A673 (cell line): ENCODE measurements around the gene RAB44. TPM values are rescaled to one million over a fixed set of nuclear protein-coding genes. Genes with fewer than 3 reads are reported as not detected.
"Not testable (repeated sequence)": the region's sequence is repeated elsewhere in the genome, so short reads cannot be mapped to it uniquely, and the experiment has no call there.

Experiments used
- BruUV-seq: library from RNA; stranded (reverse); fragments of 400-500 nt; replicated peaks from 2 replicates; lab custom pipeline; 2021; lab: Mats Ljungman, UMichigan
- CTCF ChIA-PET: fragments of 300-600 bp; sonication (Branson Sonifier 250); formaldehyde crosslinking; loops from one replicate; lab custom pipeline; 2022; ENCODE audit warnings: antibody characterized with exemption; lab: Charles Lee
- POLR2A ChIA-PET: fragments of 300-600 bp; sonication (Branson Sonifier 250); formaldehyde crosslinking; loops from one replicate; lab custom pipeline; 2022; ENCODE audit warnings: antibody characterized with exemption; ENCODE audit not compliant: low non-redundant PET; lab: Charles Lee
- DNase-seq: peaks from one replicate; pipeline ENCODE4 v3.0.0-alpha.2; 2015; ENCODE audit warnings: low spot score
- H3K27ac ChIP-seq: fragments of 200-600 bp; sonication (generic); 2 replicates; pipeline ENCODE4 v1.5.1; 2016; ENCODE audit warnings: mixed run types, low read depth, mild to moderate bottlenecking, mixed read lengths, antibody characterized with exemption, low read length; ENCODE audit not compliant: poor library complexity, severe bottlenecking
- H3K27me3 ChIP-seq: fragments of 200-600 bp; sonication (generic); replicated peaks from 2 replicates; pipeline ENCODE4 v1.6.1; 2017; ENCODE audit warnings: mixed run types, low read depth, mild to moderate bottlenecking, mixed read lengths, antibody characterized with exemption, low read length; ENCODE audit not compliant: insufficient read depth, poor library complexity
- H3K36me3 ChIP-seq: fragments of 200-600 bp; sonication (generic); 2 replicates; pipeline ENCODE4 v1.6.1; 2016; ENCODE audit warnings: mixed run types, mild to moderate bottlenecking, mixed read lengths, antibody characterized with exemption, low read length; ENCODE audit not compliant: insufficient read depth, poor library complexity, severe bottlenecking
- H3K4me1 ChIP-seq: fragments of 200-600 bp; sonication (generic); 2 replicates; pipeline ENCODE4 v1.6.1; 2017; ENCODE audit warnings: mixed run types, mild to moderate bottlenecking, mixed read lengths, antibody characterized with exemption, low read length; ENCODE audit not compliant: insufficient read depth, poor library complexity, severe bottlenecking
- H3K4me3 ChIP-seq: fragments of 200-600 bp; sonication (generic); 2 replicates; pipeline ENCODE4 v1.5.1; 2016; ENCODE audit warnings: low read depth, mixed run types, mild to moderate bottlenecking, mixed read lengths, low read length; ENCODE audit not compliant: poor library complexity, severe bottlenecking
- H3K9me3 ChIP-seq: fragments of 200-600 bp; sonication (generic); 2 replicates; pipeline ENCODE4 v1.6.1; 2016; ENCODE audit warnings: mixed run types, low read depth, mild to moderate bottlenecking, mixed read lengths, antibody characterized with exemption, low read length; ENCODE audit not compliant: poor library complexity, severe bottlenecking
- CTCF ChIP-seq: fragments of 300-800, 200-600 bp; sonication (generic); conservative IDR thresholded peaks from 2 replicates; pipeline ENCODE4 v1.5.1; 2017; ENCODE audit warnings: low read depth, mild to moderate bottlenecking, antibody characterized with exemption, low read length, moderate library complexity, mixed read lengths
- EZH2 ChIP-seq: fragments of 200-600 bp; sonication (generic); IDR thresholded peaks from 2 replicates; pipeline ENCODE4 v1.6.1; 2017; ENCODE audit warnings: borderline replicate concordance, low read depth, mild to moderate bottlenecking, mixed read lengths, antibody characterized with exemption, low read length; ENCODE audit not compliant: poor library complexity, severe bottlenecking
- intact Hi-C: fragments of 100-400 bp; cut with micrococcal nuclease; formaldehyde crosslinking; loops from one replicate; pipeline ENCODE4 v1.10.0; 2022; ENCODE audit not compliant: unreplicated experiment
- total RNA-seq: library from RNA; stranded (reverse); gene quantifications from 2 replicates; pipeline ENCODE4 v1.2.3, GENCODE V29; 2021

RAB44 gene
- total RNA-seq, 1 experiment from 2014 or later: not detected

DNA sequence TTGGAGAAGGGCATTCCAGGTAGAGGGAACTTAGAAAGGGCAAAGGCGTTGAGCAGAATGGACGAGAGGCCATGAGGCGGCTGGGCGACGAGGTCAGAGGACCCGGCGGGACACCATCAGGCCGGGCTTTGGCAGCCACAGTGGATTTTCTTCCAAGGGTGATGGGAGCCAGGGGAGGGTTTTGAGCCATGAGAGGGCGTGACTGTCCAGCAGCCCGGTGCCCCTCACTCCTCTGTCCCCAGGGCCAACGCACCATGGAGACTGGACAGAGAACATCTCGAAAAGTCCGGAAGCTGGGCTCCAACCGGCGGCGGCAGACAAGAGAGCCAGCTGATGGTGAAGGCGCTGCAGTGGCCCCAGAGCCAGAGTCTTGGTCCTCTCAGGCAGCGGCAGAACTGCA is 6.4 kb downstream of the RAB44 start:
- no peak for TF ChIP-seq CTCF
- TF ChIP-seq EZH2: no peak
- no peak for DNase-seq
- Histone ChIP-seq H3K27me3 (no peaks in the 10 kb centered on the region), H3K36me3 (no peaks in the 10 kb centered on the region), H3K27ac (no peak overlapping the region), H3K4me1 (no peaks in the 10 kb centered on the region), H3K9me3 (no peaks in the 10 kb centered on the region), H3K4me3 (no peak overlapping the region)
- CTCF ChIA-PET: no interaction called here
- POLR2A ChIA-PET: no interaction called here
- BruUV-seq: no TSS peak
- intact Hi-C loops: no loop called here

GRCh38 chr6:36704961-36705577 is 7.4 kb downstream of the RAB44 start:
- CTCF ChIA-PET, BruUV-seq, intact Hi-C loops, POLR2A ChIA-PET, H3K9me3 ChIP-seq, DNase-seq, H3K27ac ChIP-seq, H3K4me3 ChIP-seq, H3K4me1 ChIP-seq, H3K36me3 ChIP-seq, H3K27me3 ChIP-seq: not testable (repeated sequence)

GRCh38 chr6:36706339-36706738 is 8.7 kb downstream of the RAB44 start:
- H3K27ac ChIP-seq: no peak overlapping the region
- no peaks in the 10 kb centered on the region for H3K36me3 ChIP-seq
- intact Hi-C loops: no loop called here
- no TSS peak for BruUV-seq
- TF ChIP-seq EZH2 (no peak), CTCF (no peak)
- H3K27me3 ChIP-seq: no peaks in the 10 kb centered on the region
- no peak overlapping the region for H3K4me3 ChIP-seq
- H3K9me3 ChIP-seq: no peaks in the 10 kb centered on the region
- DNase-seq: no peak
- ChIA-PET CTCF (no interaction called here), POLR2A (no interaction called here)
- no peaks in the 10 kb centered on the region for H3K4me1 ChIP-seq

GRCh38 chr6:36712816-36713215 is 15.2 kb downstream of the RAB44 start:
- POLR2A ChIA-PET: no interaction called here
- CTCF ChIA-PET: no interaction called here
- Histone ChIP-seq H3K4me1 (no peaks in the 10 kb centered on the region), H3K27ac (no peak overlapping the region), H3K9me3 (no peaks in the 10 kb centered on the region), H3K27me3 (no peaks in the 10 kb centered on the region), H3K36me3 (no peaks in the 10 kb centered on the region), H3K4me3 (no peak overlapping the region)
- intact Hi-C loops: no loop called here
- DNase-seq: no peak
- no TSS peak for BruUV-seq
- TF ChIP-seq EZH2 (no peak), CTCF (no peak)
